Upper lobe of left lung (tissue), 6 donors: Measurements from ENCODE around the gene FMNL2. TPM values are rescaled to one million over a fixed set of nuclear protein-coding genes. Genes with fewer than 3 reads are reported as not detected.

Source experiments
- ATAC-seq, 2 donors: fragments of 200-7000 bp; cut with Tn5 transposase; one replicate each; pipeline ENCODE4 v1.9.1; 2022; ENCODE audit warnings: mild to moderate bottlenecking in 2 of 2, moderate library complexity in 2 of 2; ENCODE audit not compliant: low FRiP score in 2 of 2
- DNase-seq, 2 donors: peaks; one replicate each; pipeline ENCODE4 v3.0.0-alpha.2; 2019 to 2020
- H3K27ac ChIP-seq, 4 donors: fragments of 200-600 bp; sonication (generic); one replicate each; pipeline ENCODE4 v1.5.1; 2016 to 2019
- H3K27me3 ChIP-seq, 4 donors: fragments of 200-600 bp; sonication (generic); one replicate each; pipeline ENCODE4 v1.5.1; 2017 to 2019
- H3K36me3 ChIP-seq, 4 donors: fragments of 200-600 bp; sonication (generic); one replicate each; pipeline ENCODE4 v1.5.1; 2016 to 2019
- H3K4me1 ChIP-seq, 4 donors: fragments of 200-600 bp; sonication (generic); one replicate each; pipeline ENCODE4 v1.5.1; 2018 to 2019
- H3K4me3 ChIP-seq, 4 donors: fragments of 200-600 bp; sonication (generic); one replicate each; pipeline ENCODE4 v1.5.1; 2017 to 2019; ENCODE audit warnings: mild to moderate bottlenecking in 2 of 4, moderate library complexity in 1 of 4
- H3K9me3 ChIP-seq, 4 donors: fragments of 200-600 bp; sonication (generic); one replicate each; pipeline ENCODE4 v1.5.1; 2018 to 2019
- CTCF ChIP-seq, 6 experiments: fragments of 450-650 bp in 4 of 6; fragments of 200-600 bp in 2 of 6; sonication (generic) in 2 of 6; IDR thresholded peaks; one replicate each; pipeline ENCODE4 v1.5.1; 2016 to 2019; ENCODE audit warnings: antibody characterized with exemption in 6 of 6
- EP300 ChIP-seq, 4 donors: sonication (generic); formaldehyde crosslinking; IDR thresholded peaks; one replicate each; pipeline ENCODE4 v1.5.1; 2017; ENCODE audit warnings: antibody characterized with exemption in 4 of 4, control low read depth in 2 of 4
- POLR2A ChIP-seq, 4 donors: fragments of 450-650 bp; IDR thresholded peaks; one replicate each; pipeline ENCODE4 v1.5.1; 2016 to 2017; ENCODE audit warnings: antibody characterized with exemption in 4 of 4, mild to moderate bottlenecking in 2 of 4
- POLR2AphosphoS5 ChIP-seq, 2 donors: sonication (generic); formaldehyde crosslinking; IDR thresholded peaks; one replicate each; pipeline ENCODE4 v1.5.1; 2017; ENCODE audit warnings: antibody characterized with exemption in 2 of 2
- WGBS, 2 donors: methylation state at CpG; one replicate each; pipeline ENCODE4 v1.1.5; 2017 to 2018; 5-methylcytosine and 5-hydroxymethylcytosine counted together
- total RNA-seq, 6 donors: library from RNA; depleted of rRNA in 4 of 6; stranded (reverse); fragments of >200 nt in 4 of 6; gene quantifications; one replicate each; pipeline versions ENCODE4 v1.1.0 to v1.2.1, GENCODE V29; 2016 to 2021
- donor health status: DM: no; HTN: no; CAD: no; lungs with moderate emphysema.
- donor health status: DM: no; HTN: yes; CAD: no; lungs with severe emphysema.

FMNL2 gene
- total RNA-seq, 6 donors from 2014 or later, result 49.9 to 160 (median 66.9) TPM

GRCh38 chr2:152532241-152532640 lies 197.3 kb downstream of the FMNL2 start:
- Histone ChIP-seq H3K9me3 (no peaks in the 10 kb centered on the region), H3K27me3 (no peaks in the 10 kb centered on the region), H3K4me1 (peaks cover 0 to 7% (median 0%) of the 10 kb centered on the region in 4 donors), H3K36me3 (no peaks in the 10 kb centered on the region), H3K4me3 (no peak overlapping the region), H3K27ac (no peak overlapping the region)
- ATAC-seq, result no peak
- DNase-seq, result no peak
- TF ChIP-seq POLR2A (IDR thresholded peaks at IDR 0.05), result no peak
- no peak for TF ChIP-seq POLR2AphosphoS5 (IDR thresholded peaks at IDR 0.05)
- TF ChIP-seq CTCF (IDR thresholded peaks at IDR 0.05), result no peak
- TF ChIP-seq EP300 (IDR thresholded peaks at IDR 0.05), result no peak
- 92% methylated on average over 3 of the region's 3 CpGs for WGBS, 2 donors

GRCh38 chr2:152534460-152535135 lies 199.6 kb downstream of the FMNL2 start:
- H3K4me1 ChIP-seq, result peaks cover 0 to 7% (median 0%) of the 10 kb centered on the region in 4 donors
- H3K27me3 ChIP-seq, result no peaks in the 10 kb centered on the region
- H3K9me3 ChIP-seq, result no peaks in the 10 kb centered on the region
- H3K36me3 ChIP-seq, result no peaks in the 10 kb centered on the region
- TF ChIP-seq POLR2A (IDR thresholded peaks at IDR 0.05) (no peak), EP300 (IDR thresholded peaks at IDR 0.05) (no peak), POLR2AphosphoS5 (IDR thresholded peaks at IDR 0.05) (no peak)
- no peak overlapping the region for H3K4me3 ChIP-seq
- ATAC-seq, result peak in 1 of 2 donors; percentile 69
- H3K27ac ChIP-seq, result no peak overlapping the region
- 54% methylated on average over 7 of the region's 7 CpGs for WGBS, 2 donors
- no peak for DNase-seq

- 58 to 59% methylated on average over 9 of the region's 9 CpGs for WGBS, 2 donors
Observed at GRCh38 chr2:152537081-152537651, 202.2 kb downstream of the FMNL2 start.

DNA sequence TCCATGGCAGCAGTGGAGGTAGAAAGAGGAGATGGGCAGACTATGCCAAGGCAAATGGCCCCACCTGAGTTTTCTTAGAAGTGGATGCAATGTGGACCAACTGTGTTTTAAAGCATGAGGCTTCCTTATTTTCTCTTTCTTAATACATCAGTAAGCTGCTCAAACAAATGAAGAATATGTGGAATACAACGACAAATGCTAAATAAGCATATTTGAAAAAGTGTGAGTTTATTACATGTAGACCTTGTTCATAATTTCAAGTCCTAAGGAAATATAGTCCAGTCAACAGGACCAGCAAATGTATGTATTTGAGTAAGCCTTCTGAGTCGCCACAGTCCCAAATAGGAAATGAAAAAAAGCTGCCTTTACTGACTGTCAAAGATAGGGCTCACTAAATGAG lies 204.4 kb downstream of the FMNL2 start:
- H3K27me3 ChIP-seq, result no peaks in the 10 kb centered on the region
- DNase-seq (no peak), ATAC-seq (no peak)
- H3K27ac ChIP-seq, result no peak overlapping the region
- WGBS, 2 donors, result 97% methylated on average over 2 of the region's 2 CpGs
- no peaks in the 10 kb centered on the region for H3K9me3 ChIP-seq
- H3K4me1 ChIP-seq, result peaks cover 6 to 10% (median 7%) of the 10 kb centered on the region in 4 donors
- no peak overlapping the region for H3K4me3 ChIP-seq
- TF ChIP-seq EP300 (IDR thresholded peaks at IDR 0.05) (no peak), CTCF (IDR thresholded peaks at IDR 0.05) (no peak), POLR2A (IDR thresholded peaks at IDR 0.05) (no peak), POLR2AphosphoS5 (IDR thresholded peaks at IDR 0.05) (no peak)
- peaks cover 0 to 7% (median 0%) of the 10 kb centered on the region in 4 donors for H3K36me3 ChIP-seq

More at GRCh38 chr2:152537081-152537651, 202.2 kb downstream of the FMNL2 start:
- no peak overlapping the region for H3K27ac ChIP-seq
- no peaks in the 10 kb centered on the region for H3K36me3 ChIP-seq
- H3K4me3 ChIP-seq, result no peak overlapping the region
- peaks cover 0 to 7% (median 1%) of the 10 kb centered on the region in 4 donors for H3K4me1 ChIP-seq
- ATAC-seq (peak; percentile 15 to 64), DNase-seq (no peak)
- TF ChIP-seq EP300 (IDR thresholded peaks at IDR 0.05) (peak in 1 of 4 donors; percentile 17), CTCF (IDR thresholded peaks at IDR 0.05) (no peak), POLR2AphosphoS5 (IDR thresholded peaks at IDR 0.05) (no peak)
- no peaks in the 10 kb centered on the region for H3K9me3 ChIP-seq
- H3K27me3 ChIP-seq, result no peaks in the 10 kb centered on the region

GRCh38 chr2:152541712-152542111 lies 206.7 kb downstream of the FMNL2 start:
- ATAC-seq, result no peak
- 74 to 79% methylated on average over 3 of the region's 3 CpGs for WGBS, 2 donors
- H3K9me3 ChIP-seq, result no peaks in the 10 kb centered on the region

More at GRCh38 chr2:152541712-152542111, 206.7 kb downstream of the FMNL2 start:
- H3K27me3 ChIP-seq, result no peaks in the 10 kb centered on the region
- no peak for DNase-seq
- no peak overlapping the region for H3K4me3 ChIP-seq
- H3K36me3 ChIP-seq, result peaks cover 0 to 7% (median 0%) of the 10 kb centered on the region in 4 donors
- TF ChIP-seq POLR2AphosphoS5 (IDR thresholded peaks at IDR 0.05) (no peak), EP300 (IDR thresholded peaks at IDR 0.05) (no peak), POLR2A (IDR thresholded peaks at IDR 0.05) (no peak), CTCF (IDR thresholded peaks at IDR 0.05) (no peak)
- H3K27ac ChIP-seq, result no peak overlapping the region
- H3K4me1 ChIP-seq, result peaks cover 4 to 12% (median 9%) of the 10 kb centered on the region in 4 donors
